ENCODE results near the gene PIGR. TPM values are rescaled to one million over a fixed set of nuclear protein-coding genes. Genes with fewer than 3 reads are reported as not detected.

The PIGR gene
- not detected in 2 replicates for total RNA-seq

GRCh38 chr1:206946261-206946660, at the start of gene PIGR:
TSS of gene PIGR (minus strand) at chr1:206946466. CDS start at chr1:206940531, 5,935 bp downstream.

DNA sequence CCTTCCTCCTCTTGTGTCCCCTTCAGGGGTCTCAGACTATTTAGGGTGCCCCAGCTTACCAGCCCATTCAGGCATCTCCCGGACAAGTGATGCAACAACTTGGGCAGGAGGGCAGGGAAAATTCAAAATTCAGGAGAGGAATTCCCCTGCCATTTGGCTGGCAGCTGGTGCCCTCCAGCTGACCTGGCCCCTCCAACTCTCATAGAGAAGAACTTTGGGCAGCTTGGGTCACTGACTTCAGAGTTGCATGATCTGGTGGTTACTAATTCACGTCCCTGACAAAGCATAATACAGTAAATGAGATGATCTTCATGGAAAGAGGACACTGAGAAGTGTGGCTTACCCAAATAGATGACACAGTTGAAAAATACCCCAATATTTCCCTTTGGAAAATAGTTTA, 24.2 kb upstream of the PIGR start, which contains the start of gene FCAMR:
Gene FCAMR (minus strand): TSS at position 15 of the 400 bp plus-strand sequence. CDS start 335 bp downstream, outside the sequence.

DNA sequence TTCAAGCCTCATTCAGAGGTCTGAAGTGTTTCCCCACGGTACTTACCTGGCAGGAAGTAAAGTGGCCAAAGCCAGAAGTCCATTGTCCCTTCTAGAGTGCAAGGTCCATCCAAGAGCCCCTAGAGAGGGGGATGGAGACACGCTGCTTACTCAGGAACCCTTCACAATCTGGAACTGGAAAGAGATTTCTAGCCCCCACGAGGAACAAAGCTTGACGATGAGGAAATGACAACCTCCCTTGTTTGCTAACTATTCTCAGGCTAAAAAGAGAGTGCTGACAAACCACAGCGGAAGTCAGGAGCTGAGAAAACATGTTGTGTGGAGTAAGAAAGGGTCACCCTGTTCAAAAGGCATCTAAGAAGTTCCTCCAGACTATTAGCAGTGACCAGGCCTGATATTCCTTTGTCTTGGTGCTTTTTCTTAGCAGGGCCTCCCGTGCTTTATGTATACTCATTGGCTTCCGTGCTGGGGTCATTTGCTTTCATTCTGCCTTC, 24.4 kb downstream of the PIGR start, which contains the start of gene FCMR:
Gene FCMR (minus strand): TSS at position 170 of the 494 bp plus-strand sequence. CDS start 87 bp downstream, at position 83.

GRCh38 chr1:206897175-206897574, 49.1 kb downstream of the PIGR start, which contains the start of gene IL24:
TSS of gene IL24 (plus strand) at chr1:206897443. CDS start at chr1:206897833, 390 bp downstream.

Other genes with a start within 250 kb of the PIGR start
- gene IL19, start 175.7 kb downstream of the PIGR start, total RNA-seq, result not detected in 2 replicates
- not detected in 2 replicates for gene IL10, start 174.0 kb downstream of the PIGR start, total RNA-seq
- gene IL20, start 80.8 kb downstream of the PIGR start, total RNA-seq, result not detected in 2 replicates
- gene IL24, start 49.0 kb downstream of the PIGR start, total RNA-seq, result 0.81 TPM in 1 of 2 replicates, not detected in the other
- 1.8 and 8.1 TPM in 2 replicates for gene FCMR, start 24.5 kb downstream of the PIGR start, total RNA-seq
- not detected in 2 replicates for gene FCAMR, start 24.0 kb upstream of the PIGR start, total RNA-seq
- not detected in 2 replicates for gene C1orf116, start 86.3 kb upstream of the PIGR start, total RNA-seq
- gene YOD1, start 104.7 kb upstream of the PIGR start, total RNA-seq, result 3.8 and 4.5 TPM in 2 replicates
- 0.72 and 2.4 TPM in 2 replicates for gene PFKFB2, start 106.8 kb upstream of the PIGR start, total RNA-seq
- gene C4BPB, start 142.4 kb upstream of the PIGR start, total RNA-seq, result not detected in 2 replicates
- gene C4BPA, start 157.8 kb upstream of the PIGR start, total RNA-seq, result under 0.01 TPM in 1 of 2 replicates, not detected in the other

All from cardiac atrium fibroblast (primary cell).